Adrenal gland (tissue), 12 donors: ENCODE results near the gene CAMK1D. TPM values are rescaled to one million over a fixed set of nuclear protein-coding genes. Genes with fewer than 3 reads are reported as not detected.
A peak's percentile ranks its signal among the peaks of the same experiment; 100 is the strongest.
"Not testable (repeated sequence)": the region's sequence is repeated elsewhere in the genome, so short reads cannot be mapped to it uniquely, and the experiment has no call there.

ENCODE experiments used
- DNase-seq, 7 donors: peaks; one replicate each; pipeline ENCODE4 v3.0.0-alpha.2; 2019 to 2020
- H3K27ac ChIP-seq, 5 donors: fragments of 200-600 bp; sonication (generic) in 4 of 5; 1 replicate in 3 of 5; 2 replicates in 2 of 5; pipeline versions ENCODE4 v1.5.1 to v1.8.0; 2016 to 2020; ENCODE audit warnings: mild to moderate bottlenecking in 1 of 5
- H3K27me3 ChIP-seq: fragments of 200-600 bp; 2 replicates; pipeline ENCODE4 v1.8.0; 2021
- H3K36me3 ChIP-seq, 2 donors: fragments of 200-600 bp; replicated peaks in 1 of 2; 1 replicate in 1 of 2; 2 replicates in 1 of 2; pipeline versions ENCODE4 v1.5.1 to v1.8.0; 2018 to 2022
- H3K4me1 ChIP-seq, 2 donors: fragments of 200-600 bp; replicated peaks in 1 of 2; 1 replicate in 1 of 2; 2 replicates in 1 of 2; pipeline versions ENCODE4 v1.5.1 to v1.8.0; 2018 to 2021
- H3K4me3 ChIP-seq, 4 donors: fragments of 200-600 bp; sonication (generic) in 3 of 4; one replicate each; pipeline ENCODE4 v1.5.1; 2016 to 2018
- H3K9me3 ChIP-seq, 3 donors: fragments of 200-600 bp; sonication (generic) in 1 of 3; replicated peaks in 1 of 3; 1 replicate in 2 of 3; 2 replicates in 1 of 3; pipeline versions ENCODE4 v1.5.1 to v1.8.0; 2016 to 2021
- POLR2A ChIP-seq, 2 donors: fragments of 450-650 bp; IDR thresholded peaks; one replicate each; pipeline ENCODE4 v1.6.1; 2017; ENCODE audit warnings: antibody characterized with exemption in 2 of 2, mild to moderate bottlenecking in 2 of 2, moderate library complexity in 1 of 2
- WGBS, 4 donors: extraction: QIAGEN DNeasy Blood & Tissue Kit in 2 of 4; methylation state at CpG; one replicate each; pipeline versions ENCODE4 v1.1.5 to v1.1.7; 2013 to 2017; 5-methylcytosine and 5-hydroxymethylcytosine counted together
- intact Hi-C, 2 donors: fragments of 100-400 bp; cut with DNase I; formaldehyde crosslinking; loops; one replicate each; pipeline versions ENCODE4 v1.14.1 to v1.15.0; 2022 to 2023
- polyA plus RNA-seq, 3 donors: library from polyadenylated mRNA; stranded (reverse); fragments of 200-250 nt in 2 of 3; fragments of 350-450 nt in 1 of 3; fragmentation: Illumina TruSeq in 1 of 3; extraction: RNeasy Lipid Tissue Mini Kit (QIAGEN cat#74804) in 1 of 3; gene quantifications; one replicate each; pipeline ENCODE4 v1.2.3, GENCODE V29; 2013 to 2014
- total RNA-seq, 9 donors: library from RNA; depleted of rRNA in 4 of 9; stranded (reverse); fragments of >200 nt in 4 of 9; fragments of 120-200 nt in 1 of 9; fragmentation: NEBNext Ultra II Directional in 1 of 9; extraction: Animal tissue kit (Norgen Biotek cat#: 25700) in 1 of 9; gene quantifications; one replicate each; pipeline versions ENCODE4 v1.1.0 to v1.2.4, GENCODE V29; 2013 to 2023
- TF ChIP-seq, protein P1 (sequence below), 6 experiments: fragments of 450-650 bp in 4 of 6; fragments of 200-600 bp in 2 of 6; sonication (generic) in 1 of 6; IDR thresholded peaks; 1 replicate in 5 of 6; 2 replicates in 1 of 6; pipeline versions ENCODE4 v1.5.1 to v1.8.0; 2016 to 2021; ENCODE audit warnings: antibody characterized with exemption in 6 of 6, mild to moderate bottlenecking in 2 of 6, moderate library complexity in 1 of 6
- donor health status: healthy with polysubstance abuse.
- donor health status: Bipolar disorder and iron deficiency.
- donor health status: DM: yes; HTN: yes; CAD: no.
- donor health status: DM: no; HTN: no; CAD: no.
- donor health status: DM: no; HTN: no; CAD: no.
- donor health status: DM: yes; HTN: yes; CAD: no.

Gene CAMK1D
- total and polyA plus RNA-seq, 12 donors: 2.3 to 9.4 (median 6.5) TPM

- Histone ChIP-seq H3K9me3 (no peaks in the 10 kb centered on the region), H3K4me1 (peaks cover 0 to 7% of the 10 kb centered on the region in 2 donors), H3K27me3 (no peaks in the 10 kb centered on the region), H3K36me3 (no peaks in the 10 kb centered on the region), H3K4me3 (no peak overlapping the region), H3K27ac (peak overlapping the region in 1 of 5 donors; percentile 29)
- TF ChIP-seq POLR2A (IDR thresholded peaks at IDR 0.05): no peak
- TF ChIP-seq, protein P1, sequence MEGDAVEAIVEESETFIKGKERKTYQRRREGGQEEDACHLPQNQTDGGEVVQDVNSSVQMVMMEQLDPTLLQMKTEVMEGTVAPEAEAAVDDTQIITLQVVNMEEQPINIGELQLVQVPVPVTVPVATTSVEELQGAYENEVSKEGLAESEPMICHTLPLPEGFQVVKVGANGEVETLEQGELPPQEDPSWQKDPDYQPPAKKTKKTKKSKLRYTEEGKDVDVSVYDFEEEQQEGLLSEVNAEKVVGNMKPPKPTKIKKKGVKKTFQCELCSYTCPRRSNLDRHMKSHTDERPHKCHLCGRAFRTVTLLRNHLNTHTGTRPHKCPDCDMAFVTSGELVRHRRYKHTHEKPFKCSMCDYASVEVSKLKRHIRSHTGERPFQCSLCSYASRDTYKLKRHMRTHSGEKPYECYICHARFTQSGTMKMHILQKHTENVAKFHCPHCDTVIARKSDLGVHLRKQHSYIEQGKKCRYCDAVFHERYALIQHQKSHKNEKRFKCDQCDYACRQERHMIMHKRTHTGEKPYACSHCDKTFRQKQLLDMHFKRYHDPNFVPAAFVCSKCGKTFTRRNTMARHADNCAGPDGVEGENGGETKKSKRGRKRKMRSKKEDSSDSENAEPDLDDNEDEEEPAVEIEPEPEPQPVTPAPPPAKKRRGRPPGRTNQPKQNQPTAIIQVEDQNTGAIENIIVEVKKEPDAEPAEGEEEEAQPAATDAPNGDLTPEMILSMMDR (IDR thresholded peaks at IDR 0.05): no peak
- peak in 5 of 7 donors; percentile 30 to 47 (median 39) for DNase-seq
- 25 to 40% (median 33%) methylated on average over 7 to 9 of the region's 9 CpGs for WGBS, 4 donors
- intact Hi-C loops: no loop called here
Observed at GRCh38 chr10:12322583-12323131, 26.7 kb upstream of the CAMK1D start.

DNA sequence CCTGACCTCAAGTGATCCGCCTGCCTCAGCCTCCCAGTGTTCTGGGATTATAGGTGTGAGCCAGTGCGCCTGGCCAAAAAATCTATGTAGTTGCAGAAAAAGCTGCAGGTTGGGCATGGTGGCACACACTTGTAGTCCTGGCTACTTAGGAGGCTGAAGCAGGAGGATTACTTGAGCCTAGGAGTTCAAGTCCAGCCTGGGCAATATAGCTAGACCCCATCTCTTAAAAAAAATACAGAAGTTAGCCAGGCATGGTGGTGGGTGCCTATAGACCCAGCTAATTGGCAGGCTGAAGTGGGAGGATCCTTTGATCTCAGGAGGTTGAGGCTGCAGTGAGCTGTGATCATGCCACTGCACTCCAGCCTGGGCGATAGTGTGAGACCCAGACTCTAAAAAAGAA lies 24.8 kb upstream of the CAMK1D start:
- Histone ChIP-seq H3K36me3 (no peaks in the 10 kb centered on the region), H3K4me1 (peaks cover 0 to 12% of the 10 kb centered on the region in 2 donors), H3K9me3 (no peaks in the 10 kb centered on the region), H3K27ac (no peak overlapping the region), H3K27me3 (no peaks in the 10 kb centered on the region), H3K4me3 (no peak overlapping the region)
- DNase-seq: no peak
- no peak for TF ChIP-seq POLR2A (IDR thresholded peaks at IDR 0.05)
- TF ChIP-seq, protein P1 (IDR thresholded peaks at IDR 0.05): no peak
- WGBS, 4 donors: 92 to 96% (median 95%) methylated on average over 3 of the region's 3 CpGs
- intact Hi-C loops: no loop called here

GRCh38 chr10:12327074-12327473 lies 22.3 kb upstream of the CAMK1D start:
- Histone ChIP-seq H3K36me3 (no peaks in the 10 kb centered on the region), H3K4me3 (no peak overlapping the region), H3K9me3 (no peaks in the 10 kb centered on the region), H3K27me3 (no peaks in the 10 kb centered on the region), H3K27ac (no peak overlapping the region), H3K4me1 (peaks cover 0 to 12% of the 10 kb centered on the region in 2 donors)
- 73 to 88% (median 80%) methylated on average over 2 to 3 of the region's 3 CpGs for WGBS, 4 donors
- no peak for TF ChIP-seq POLR2A (IDR thresholded peaks at IDR 0.05)
- TF ChIP-seq, protein P1 (IDR thresholded peaks at IDR 0.05): no peak
- DNase-seq: no peak
- intact Hi-C loops: no loop called here

- no peak for DNase-seq
- no peaks in the 10 kb centered on the region for H3K36me3 ChIP-seq
- intact Hi-C loops: no loop called here
Observed at GRCh38 chr10:12327476-12327875, 21.9 kb upstream of the CAMK1D start.

GRCh38 chr10:12328312-12328711 lies 21.0 kb upstream of the CAMK1D start:
- H3K36me3 ChIP-seq, DNase-seq, H3K9me3 ChIP-seq, intact Hi-C loops, H3K27me3 ChIP-seq, H3K27ac ChIP-seq, H3K4me3 ChIP-seq: not testable (repeated sequence)
- 85 to 90% (median 89%) methylated on average over 5 to 9 of the region's 9 CpGs for WGBS, 4 donors
- H3K4me1 ChIP-seq: peaks cover 3 to 13% of the 10 kb centered on the region in 2 donors

More at GRCh38 chr10:12327476-12327875, 21.9 kb upstream of the CAMK1D start:
- TF ChIP-seq, protein P1 (IDR thresholded peaks at IDR 0.05): no peak
- TF ChIP-seq POLR2A (IDR thresholded peaks at IDR 0.05): no peak
- no peak overlapping the region for H3K4me3 ChIP-seq
- H3K27me3 ChIP-seq: no peaks in the 10 kb centered on the region
- no peak overlapping the region for H3K27ac ChIP-seq
- peaks cover 0 to 10% of the 10 kb centered on the region in 2 donors for H3K4me1 ChIP-seq
- WGBS, 4 donors: 47 to 80% (median 68%) methylated on average over 2 of the region's 2 CpGs
- H3K9me3 ChIP-seq: no peaks in the 10 kb centered on the region
